ENCODE results near the gene RBAK.
"Not testable (repeated sequence)": the region's sequence is repeated elsewhere in the genome, so short reads cannot be mapped to it uniquely, and the experiment has no call there.

The RBAK gene

GRCh38 chr7:5036446-5036845, 9.2 kb upstream of the RBAK start:
- H3K4me3 ChIP-seq (ENCODE audit: low read length) = no peak overlapping the region
- no peak for TF ChIP-seq CTCF (conservative IDR thresholded peaks at IDR 0.05; ENCODE audit: low read length)
- DNase-seq (ENCODE audit: low read depth) = no peak

DNA sequence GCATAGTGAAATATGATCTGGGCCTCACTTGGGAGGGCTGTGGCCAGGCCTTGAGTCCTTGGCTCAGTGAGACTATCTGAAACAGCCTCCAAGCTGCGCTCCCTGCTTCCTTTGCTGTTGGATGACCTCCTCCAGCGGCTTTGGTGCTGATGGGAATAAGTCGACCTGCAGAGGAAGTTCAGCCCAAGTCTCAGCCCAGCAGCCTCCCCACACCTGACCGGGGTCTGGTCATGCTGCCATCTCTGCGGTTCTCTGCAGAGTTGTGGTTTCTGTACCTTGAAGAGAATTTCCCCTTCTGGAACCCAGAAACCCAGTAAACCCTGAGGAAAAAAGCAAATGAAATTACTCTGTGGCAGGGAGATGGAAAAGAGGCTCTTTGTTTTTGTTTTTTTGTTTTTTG, 4.6 kb upstream of the RBAK start:
- no peak overlapping the region for H3K4me3 ChIP-seq (ENCODE audit: low read length)
- TF ChIP-seq CTCF (conservative IDR thresholded peaks at IDR 0.05; ENCODE audit: low read length) = no peak
- DNase-seq (ENCODE audit: low read depth) = no peak

- H3K4me3 ChIP-seq (ENCODE audit: low read length) = no peak overlapping the region
- no peak for TF ChIP-seq CTCF (conservative IDR thresholded peaks at IDR 0.05; ENCODE audit: low read length)
- no peak for DNase-seq (ENCODE audit: low read depth)
Measured at GRCh38 chr7:5043661-5044060, 2.0 kb upstream of the RBAK start.

DNA sequence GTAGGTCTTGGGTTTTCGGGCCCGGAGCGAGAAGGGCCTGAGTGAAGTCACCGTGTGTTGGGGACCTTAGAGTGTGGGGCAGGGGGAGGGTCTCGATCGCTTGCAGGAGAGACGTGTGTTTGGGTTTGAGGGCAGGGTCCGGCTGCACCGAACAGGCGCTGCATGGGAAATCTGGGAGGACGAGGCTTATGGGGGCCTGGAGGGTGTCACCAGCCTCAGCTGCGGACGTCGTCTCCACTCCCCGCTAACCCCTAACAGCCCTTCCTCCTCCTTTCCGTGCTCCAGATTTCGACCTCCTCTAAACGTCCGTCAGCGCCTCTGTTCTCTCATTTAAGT, 705 bp downstream of the RBAK start:
- not testable (repeated sequence) for DNase-seq (ENCODE audit: low read depth)
- peak overlapping the region; percentile 81 for H3K4me3 ChIP-seq (ENCODE audit: low read length)

GRCh38 chr7:5047127-5047526, 1.5 kb downstream of the RBAK start:
- not testable (repeated sequence) for H3K4me3 ChIP-seq (ENCODE audit: low read length); DNase-seq (ENCODE audit: low read depth)

DNA sequence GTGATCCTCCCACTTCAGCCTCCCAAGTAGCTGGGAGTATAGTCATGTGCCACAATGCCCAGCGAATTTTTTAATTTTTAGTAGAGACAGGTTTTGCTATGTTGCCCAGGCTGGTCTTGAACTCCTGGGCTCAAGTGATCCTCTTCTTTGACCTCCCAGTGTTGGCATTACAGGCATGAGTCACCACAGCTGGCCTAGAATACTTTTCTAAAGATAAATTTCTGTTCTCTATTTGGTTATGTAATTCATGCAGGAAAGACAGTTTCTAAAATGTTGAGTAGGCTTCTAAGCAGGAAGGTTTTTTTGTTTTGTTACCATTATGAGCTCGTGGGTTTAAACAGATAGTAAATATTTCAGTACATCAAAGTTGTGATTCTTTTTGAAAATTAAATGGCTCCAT, 5.0 kb downstream of the RBAK start:
- no peak overlapping the region for H3K4me3 ChIP-seq (ENCODE audit: low read length)
- no peak for DNase-seq (ENCODE audit: low read depth)
- TF ChIP-seq CTCF (conservative IDR thresholded peaks at IDR 0.05; ENCODE audit: low read length) = no peak

DNA sequence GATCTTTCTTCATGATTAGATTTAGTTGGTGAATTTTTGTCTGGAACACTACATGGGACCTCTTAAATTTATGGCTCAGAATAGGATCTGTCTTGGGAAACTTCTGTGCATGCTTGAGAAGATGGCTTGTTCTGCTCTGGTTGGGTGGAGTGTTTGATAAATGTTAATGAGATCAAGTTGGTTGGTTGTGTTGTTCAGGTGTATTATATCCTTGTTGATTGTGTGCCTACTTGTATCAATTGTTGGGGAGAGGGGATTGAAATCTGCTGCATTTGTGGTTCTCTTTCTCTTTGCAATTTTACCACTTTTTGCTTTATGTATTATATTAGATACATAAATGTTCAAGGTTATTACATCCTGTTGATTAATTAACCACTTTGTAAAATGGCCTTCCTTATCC, 6.1 kb downstream of the RBAK start:
- DNase-seq (ENCODE audit: low read depth); H3K4me3 ChIP-seq (ENCODE audit: low read length): not testable (repeated sequence)

DNA sequence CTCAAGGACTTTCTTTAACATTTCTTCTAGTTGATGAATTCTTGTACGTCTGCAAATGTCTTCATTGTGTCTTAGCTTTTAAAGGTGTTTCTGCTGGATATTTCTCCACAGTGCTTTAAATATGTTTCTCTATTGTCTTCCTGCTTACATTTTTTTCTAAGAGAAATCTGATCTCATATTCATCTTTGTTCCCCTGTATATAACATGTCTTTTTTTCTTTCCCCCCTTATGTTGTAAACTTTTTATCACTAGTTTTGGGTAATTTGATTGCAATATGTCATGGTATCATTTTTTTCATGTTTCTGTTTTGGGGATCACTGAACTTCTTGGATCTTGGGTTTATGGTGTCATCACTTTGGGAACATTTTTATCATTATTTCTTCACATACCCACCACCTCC, 7.5 kb downstream of the RBAK start:
- DNase-seq (ENCODE audit: low read depth) = no peak
- H3K4me3 ChIP-seq (ENCODE audit: low read length) = no peak overlapping the region
- no peak for TF ChIP-seq CTCF (conservative IDR thresholded peaks at IDR 0.05; ENCODE audit: low read length)

DNA sequence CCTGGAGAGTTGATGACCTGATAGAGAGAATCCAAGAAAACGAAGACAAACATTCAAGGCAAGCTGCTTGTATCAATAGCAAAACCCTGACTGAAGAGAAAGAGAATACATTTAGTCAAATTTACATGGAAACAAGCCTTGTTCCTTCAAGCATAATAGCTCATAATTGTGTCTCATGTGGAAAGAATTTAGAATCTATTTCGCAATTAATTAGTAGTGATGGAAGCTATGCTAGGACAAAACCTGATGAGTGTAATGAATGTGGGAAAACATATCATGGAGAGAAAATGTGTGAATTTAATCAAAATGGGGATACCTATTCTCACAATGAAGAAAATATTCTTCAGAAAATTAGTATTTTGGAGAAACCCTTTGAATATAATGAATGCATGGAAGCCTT, 18.0 kb downstream of the RBAK start:
- no peak for DNase-seq (ENCODE audit: low read depth)
- TF ChIP-seq CTCF (conservative IDR thresholded peaks at IDR 0.05; ENCODE audit: low read length) = no peak
- no peak overlapping the region for H3K4me3 ChIP-seq (ENCODE audit: low read length)
